Ascending aorta (tissue), 2 donors: ENCODE measurements around the gene TRPT1. TPM values are rescaled to one million over a fixed set of nuclear protein-coding genes. Genes with fewer than 3 reads are reported as not detected.

Experiments
- DNase-seq, 2 donors: peaks; one replicate each; pipeline ENCODE4 v3.0.0-alpha.2; 2019; ENCODE audit warnings: low spot score in 2 of 2
- H3K27ac ChIP-seq, 2 donors: fragments of 200-600 bp; sonication (generic); one replicate each; pipeline ENCODE4 v1.5.1; 2016 to 2017; ENCODE audit warnings: mild to moderate bottlenecking in 1 of 2
- H3K27me3 ChIP-seq: fragments of 200-600 bp; sonication (generic); one replicate; pipeline ENCODE4 v1.5.1; 2017
- H3K36me3 ChIP-seq, 2 donors: fragments of 200-600 bp; sonication (generic); one replicate each; pipeline ENCODE4 v1.5.1; 2016
- H3K4me1 ChIP-seq, 2 donors: fragments of 200-600 bp; sonication (generic); one replicate each; pipeline ENCODE4 v1.5.1; 2016 to 2017; ENCODE audit warnings: mild to moderate bottlenecking in 1 of 2
- H3K4me3 ChIP-seq, 2 donors: fragments of 200-600 bp; sonication (generic); one replicate each; pipeline ENCODE4 v1.5.1; 2016 to 2017; ENCODE audit warnings: mild to moderate bottlenecking in 1 of 2
- H3K9me3 ChIP-seq, 2 donors: fragments of 200-600 bp; sonication (generic); one replicate each; pipeline ENCODE4 v1.5.1; 2016
- intact Hi-C: fragments of 100-400 bp; cut with DNase I; formaldehyde crosslinking; loops from one replicate; pipeline ENCODE4 v1.15.1; 2023
- total RNA-seq: library from RNA; depleted of rRNA; stranded (reverse); fragments of >200 nt; gene quantifications from one replicate; pipeline ENCODE4 v1.1.0, GENCODE V29; 2016
- TF ChIP-seq, protein P1 (sequence below), 3 experiments: fragments of 200-600 bp in 2 of 3; fragments of 450-650 bp in 1 of 3; sonication (generic) in 2 of 3; IDR thresholded peaks; one replicate each; pipeline ENCODE4 v1.5.1; 2016 to 2019; ENCODE audit warnings: antibody characterized with exemption in 3 of 3, mild to moderate bottlenecking in 1 of 3, moderate library complexity in 1 of 3

The TRPT1 gene
- total RNA-seq, 1 donor from 2014 or later, result 224 TPM

DNA sequence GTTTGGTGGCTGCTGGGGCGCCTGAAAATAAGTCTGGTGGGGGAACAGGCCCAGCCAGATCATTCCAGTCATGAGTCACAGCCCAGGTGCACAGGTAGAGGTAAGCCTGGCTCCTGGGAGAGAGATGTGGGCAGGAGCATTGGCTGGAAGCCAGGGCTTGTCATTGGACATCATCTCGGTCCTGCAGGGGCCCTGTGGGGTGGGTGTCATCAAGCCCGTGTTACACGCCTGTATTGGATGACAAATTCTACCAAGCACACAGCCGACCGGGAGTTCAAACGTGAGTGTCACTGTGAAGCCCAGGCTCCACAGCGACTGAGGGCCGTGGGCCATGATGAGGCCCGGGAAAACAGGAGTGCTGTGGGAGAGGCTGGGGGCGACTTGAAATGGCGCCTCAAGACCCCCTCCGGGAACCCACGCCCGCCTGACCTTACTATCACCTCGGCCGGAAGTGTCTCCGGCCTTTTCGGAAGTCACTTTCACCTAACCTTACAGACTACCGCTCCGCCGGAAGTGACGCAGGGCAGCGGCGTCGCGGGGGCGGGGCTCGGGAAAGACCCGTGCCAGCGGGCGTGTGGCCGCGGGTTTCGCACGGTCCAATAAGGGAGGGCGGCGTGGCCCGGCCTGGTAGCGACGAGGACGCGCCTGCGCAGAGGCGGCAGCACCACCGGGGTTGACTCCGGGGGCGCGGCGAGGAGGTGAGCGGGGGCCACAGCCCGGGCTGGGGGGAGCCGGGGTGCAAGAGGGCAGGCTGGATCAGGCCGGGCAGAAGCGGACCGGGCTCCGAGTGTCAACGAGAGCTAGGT, 14.7 kb upstream of the TRPT1 start, which contains the start of gene FKBP2:
FKBP2 (plus strand) TSS at position 661 of the 806 bp plus-strand sequence. CDS start 1,293 bp downstream, outside the sequence.
- TF ChIP-seq, protein P1, sequence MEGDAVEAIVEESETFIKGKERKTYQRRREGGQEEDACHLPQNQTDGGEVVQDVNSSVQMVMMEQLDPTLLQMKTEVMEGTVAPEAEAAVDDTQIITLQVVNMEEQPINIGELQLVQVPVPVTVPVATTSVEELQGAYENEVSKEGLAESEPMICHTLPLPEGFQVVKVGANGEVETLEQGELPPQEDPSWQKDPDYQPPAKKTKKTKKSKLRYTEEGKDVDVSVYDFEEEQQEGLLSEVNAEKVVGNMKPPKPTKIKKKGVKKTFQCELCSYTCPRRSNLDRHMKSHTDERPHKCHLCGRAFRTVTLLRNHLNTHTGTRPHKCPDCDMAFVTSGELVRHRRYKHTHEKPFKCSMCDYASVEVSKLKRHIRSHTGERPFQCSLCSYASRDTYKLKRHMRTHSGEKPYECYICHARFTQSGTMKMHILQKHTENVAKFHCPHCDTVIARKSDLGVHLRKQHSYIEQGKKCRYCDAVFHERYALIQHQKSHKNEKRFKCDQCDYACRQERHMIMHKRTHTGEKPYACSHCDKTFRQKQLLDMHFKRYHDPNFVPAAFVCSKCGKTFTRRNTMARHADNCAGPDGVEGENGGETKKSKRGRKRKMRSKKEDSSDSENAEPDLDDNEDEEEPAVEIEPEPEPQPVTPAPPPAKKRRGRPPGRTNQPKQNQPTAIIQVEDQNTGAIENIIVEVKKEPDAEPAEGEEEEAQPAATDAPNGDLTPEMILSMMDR (IDR thresholded peaks at IDR 0.05), result no peak
- Histone ChIP-seq H3K4me1 (peaks cover 4 to 32% of the 10 kb centered on the region in 2 donors), H3K27me3 (no peaks in the 10 kb centered on the region), H3K4me3 (peak within 1 kb of the TSS; percentile 91 to 97), H3K36me3 (peaks cover 28 to 32% of the 10 kb centered on the region in 2 donors), H3K9me3 (no peaks in the 10 kb centered on the region), H3K27ac (peak within 1 kb of the TSS; percentile 99)
- intact Hi-C loops, result loop anchor here (1.0 to 2.0 kb wide), 2 partner anchors 30 to 64 kb away; partner anchors contain the start of gene ESRRA
- DNase-seq, result peak; percentile 95 to 99

- Histone ChIP-seq H3K9me3 (no peaks in the 10 kb centered on the region), H3K36me3 (peaks cover 28 to 32% of the 10 kb centered on the region in 2 donors), H3K4me1 (peaks cover 5 to 37% of the 10 kb centered on the region in 2 donors), H3K27ac (peak overlapping the region; percentile 99), H3K4me3 (peak overlapping the region; percentile 91 to 97), H3K27me3 (no peaks in the 10 kb centered on the region)
- TF ChIP-seq, protein P1 (IDR thresholded peaks at IDR 0.05), result no peak
- DNase-seq, result no peak
- intact Hi-C loops, result loop anchor here (2.0 kb wide), 1 partner anchor 65 kb away; the partner anchor contains the start of gene ESRRA
Measured at GRCh38 chr11:64239662-64240434, 13.9 kb upstream of the TRPT1 start.

- H3K27me3 ChIP-seq, result no peaks in the 10 kb centered on the region
- no peak for DNase-seq
- H3K36me3 ChIP-seq, result peaks cover 25 to 27% of the 10 kb centered on the region in 2 donors
- TF ChIP-seq, protein P1 (IDR thresholded peaks at IDR 0.05), result no peak
- intact Hi-C loops, result no loop called here
- H3K4me3 ChIP-seq, result no peak overlapping the region
- H3K4me1 ChIP-seq, result peaks cover 5 to 36% of the 10 kb centered on the region in 2 donors
- H3K27ac ChIP-seq, result peak overlapping the region; percentile 99
- no peaks in the 10 kb centered on the region for H3K9me3 ChIP-seq
Measured at GRCh38 chr11:64238999-64239398, 13.0 kb upstream of the TRPT1 start.

DNA sequence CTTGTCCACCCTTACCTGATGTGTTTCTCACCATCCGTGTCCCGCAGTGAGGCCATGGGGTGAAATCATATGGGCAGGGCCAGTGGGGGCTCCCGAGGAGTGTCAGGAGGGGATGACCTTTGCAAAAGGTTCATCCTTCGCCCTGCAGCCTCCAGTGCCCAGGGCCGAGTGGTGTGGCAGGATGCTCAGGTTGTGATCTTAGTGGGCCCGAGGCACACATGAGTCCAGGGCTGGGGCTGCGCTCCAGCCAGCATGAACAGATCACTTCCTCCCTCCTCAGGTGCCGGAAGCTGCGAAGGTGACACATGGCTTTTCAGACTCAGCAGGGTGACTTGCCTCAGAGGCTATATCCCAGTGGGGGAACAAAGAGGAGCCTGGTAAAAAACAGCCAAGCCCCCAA, 12.1 kb upstream of the TRPT1 start:
- H3K9me3 ChIP-seq, result no peaks in the 10 kb centered on the region
- H3K36me3 ChIP-seq, result peaks cover 17 to 19% of the 10 kb centered on the region in 2 donors
- intact Hi-C loops, result no loop called here
- H3K4me3 ChIP-seq, result no peak overlapping the region
- no peaks in the 10 kb centered on the region for H3K27me3 ChIP-seq
- DNase-seq, result no peak
- H3K27ac ChIP-seq, result peak overlapping the region in 1 of 2 donors; percentile 22
- TF ChIP-seq, protein P1 (IDR thresholded peaks at IDR 0.05), result no peak
- peaks cover 5 to 35% of the 10 kb centered on the region in 2 donors for H3K4me1 ChIP-seq

DNA sequence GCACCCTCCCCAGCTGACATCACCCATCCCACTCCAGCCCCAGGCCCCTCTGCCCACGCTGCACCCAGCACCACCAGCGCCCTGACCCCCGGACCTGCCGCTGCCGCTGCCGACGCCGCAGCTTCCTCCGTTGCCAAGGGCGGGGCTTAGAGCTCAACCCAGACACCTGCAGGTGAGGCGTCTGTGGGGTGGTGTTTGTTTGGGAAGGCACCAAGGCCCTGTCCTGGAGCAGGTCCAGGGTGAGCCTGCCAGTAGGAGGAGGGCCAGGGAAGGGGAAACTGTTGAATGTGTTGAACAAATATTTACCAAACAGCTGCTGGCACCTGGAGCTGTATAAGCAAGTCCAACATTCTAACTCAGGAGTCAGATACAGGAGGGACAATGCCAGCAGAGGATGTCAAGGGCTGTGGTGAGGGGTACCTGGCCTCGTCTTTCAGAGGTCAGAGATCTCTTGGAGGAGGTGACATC, 11.5 kb upstream of the TRPT1 start:
- no peaks in the 10 kb centered on the region for H3K27me3 ChIP-seq
- H3K36me3 ChIP-seq, result peaks cover 17 to 19% of the 10 kb centered on the region in 2 donors
- H3K4me1 ChIP-seq, result peaks cover 5 to 35% of the 10 kb centered on the region in 2 donors
- no peak overlapping the region for H3K4me3 ChIP-seq
- no peaks in the 10 kb centered on the region for H3K9me3 ChIP-seq
- H3K27ac ChIP-seq, result no peak overlapping the region
- intact Hi-C loops, result no loop called here
- TF ChIP-seq, protein P1 (IDR thresholded peaks at IDR 0.05), result no peak
- DNase-seq, result no peak
